GM19351 (cell line): ENCODE results near the gene DPP7.
A peak's percentile ranks its signal among the peaks of the same experiment; 100 is the strongest.

Experiments used
- ATAC-seq: cut with Tn5 transposase; IDR thresholded peaks from one replicate; pipeline ENCODE4 v1.9.1; 2021; ENCODE audit warnings: mild to moderate bottlenecking, moderate library complexity; ENCODE audit not compliant: unreplicated experiment

The DPP7 gene

GRCh38 chr9:137114613-137115393 is at the start of gene DPP7:
TSS of gene DPP7 (minus strand) at chr9:137114733. CDS start at chr9:137114713, 20 bp downstream.
- ATAC-seq: peak; percentile 76

- ATAC-seq: no peak
Observed at GRCh38 chr9:137163805-137164204, 49.3 kb upstream of the DPP7 start.

GRCh38 chr9:137163365-137163715 is 48.8 kb upstream of the DPP7 start:
- no peak for ATAC-seq

DNA sequence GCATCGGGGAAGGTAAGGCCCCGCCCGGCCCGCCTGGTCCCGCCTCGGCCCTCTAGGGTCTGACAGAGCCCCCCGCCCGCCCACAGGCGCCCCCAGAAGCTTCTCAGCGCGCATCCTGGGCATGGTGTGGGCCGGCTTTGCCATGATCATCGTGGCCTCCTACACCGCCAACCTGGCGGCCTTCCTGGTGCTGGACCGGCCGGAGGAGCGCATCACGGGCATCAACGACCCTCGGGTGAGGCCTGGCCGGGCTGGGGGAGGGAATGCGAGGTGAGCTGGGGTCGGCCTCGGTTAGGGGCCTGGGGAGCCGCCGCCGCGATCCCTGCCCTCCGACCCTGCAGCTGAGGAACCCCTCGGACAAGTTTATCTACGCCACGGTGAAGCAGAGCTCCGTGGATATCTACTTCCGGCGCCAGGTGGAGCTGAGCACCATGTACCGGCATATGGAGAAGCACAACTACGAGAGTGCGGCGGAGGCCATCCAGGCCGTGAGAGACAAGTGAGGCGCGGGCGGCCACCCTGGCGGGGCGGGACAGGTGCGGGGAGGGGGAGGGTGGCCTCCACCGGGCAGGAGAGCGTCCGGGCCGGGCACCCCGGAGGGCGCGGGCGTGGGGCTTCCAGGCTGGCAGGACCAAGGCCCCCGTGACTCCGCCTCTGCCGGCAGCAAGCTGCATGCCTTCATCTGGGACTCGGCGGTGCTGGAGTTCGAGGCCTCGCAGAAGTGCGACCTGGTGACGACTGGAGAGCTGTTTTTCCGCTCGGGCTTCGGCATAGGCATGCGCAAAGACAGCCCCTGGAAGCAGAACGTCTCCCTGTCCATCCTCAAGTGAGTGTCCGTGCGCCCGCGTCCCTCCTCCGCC is 48.2 kb upstream of the DPP7 start:
- no peak for ATAC-seq

DNA sequence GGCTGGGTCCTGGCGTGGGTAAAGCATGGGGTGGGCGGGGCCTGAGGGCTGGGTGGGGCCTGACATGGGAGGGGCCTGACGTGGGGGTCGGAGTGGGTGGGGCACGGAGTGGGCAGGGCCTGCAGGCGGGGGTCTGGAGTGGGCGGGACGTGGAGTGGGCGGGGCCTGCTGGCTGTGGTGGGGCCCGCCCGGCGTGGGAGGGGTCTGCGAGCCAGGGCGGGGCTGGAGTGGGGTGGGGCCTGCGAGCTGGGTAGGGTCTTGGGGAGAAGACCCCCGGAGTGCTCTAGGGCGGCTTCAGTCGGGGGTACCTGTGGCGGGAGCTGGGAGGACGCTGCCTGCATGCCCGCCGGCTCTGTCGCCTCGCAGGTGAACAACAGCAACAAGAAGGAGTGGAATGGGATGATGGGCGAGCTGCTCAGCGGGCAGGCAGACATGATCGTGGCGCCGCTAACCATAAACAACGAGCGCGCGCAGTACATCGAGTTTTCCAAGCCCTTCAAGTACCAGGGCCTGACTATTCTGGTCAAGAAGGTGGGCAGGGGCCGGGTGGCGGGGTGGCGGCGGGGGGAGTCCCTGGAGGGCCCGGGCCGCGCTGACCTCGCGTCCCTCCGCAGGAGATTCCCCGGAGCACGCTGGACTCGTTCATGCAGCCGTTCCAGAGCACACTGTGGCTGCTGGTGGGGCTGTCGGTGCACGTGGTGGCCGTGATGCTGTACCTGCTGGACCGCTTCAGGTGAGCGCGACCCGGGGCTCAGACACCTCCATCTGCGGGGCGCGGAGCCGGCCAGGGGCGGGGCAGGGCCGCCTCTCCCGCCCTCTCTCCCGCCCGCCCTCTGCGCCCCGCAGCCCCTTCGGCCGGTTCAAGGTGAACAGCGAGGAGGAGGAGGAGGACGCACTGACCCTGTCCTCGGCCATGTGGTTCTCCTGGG is 47.3 kb upstream of the DPP7 start:
- ATAC-seq: no peak

DNA sequence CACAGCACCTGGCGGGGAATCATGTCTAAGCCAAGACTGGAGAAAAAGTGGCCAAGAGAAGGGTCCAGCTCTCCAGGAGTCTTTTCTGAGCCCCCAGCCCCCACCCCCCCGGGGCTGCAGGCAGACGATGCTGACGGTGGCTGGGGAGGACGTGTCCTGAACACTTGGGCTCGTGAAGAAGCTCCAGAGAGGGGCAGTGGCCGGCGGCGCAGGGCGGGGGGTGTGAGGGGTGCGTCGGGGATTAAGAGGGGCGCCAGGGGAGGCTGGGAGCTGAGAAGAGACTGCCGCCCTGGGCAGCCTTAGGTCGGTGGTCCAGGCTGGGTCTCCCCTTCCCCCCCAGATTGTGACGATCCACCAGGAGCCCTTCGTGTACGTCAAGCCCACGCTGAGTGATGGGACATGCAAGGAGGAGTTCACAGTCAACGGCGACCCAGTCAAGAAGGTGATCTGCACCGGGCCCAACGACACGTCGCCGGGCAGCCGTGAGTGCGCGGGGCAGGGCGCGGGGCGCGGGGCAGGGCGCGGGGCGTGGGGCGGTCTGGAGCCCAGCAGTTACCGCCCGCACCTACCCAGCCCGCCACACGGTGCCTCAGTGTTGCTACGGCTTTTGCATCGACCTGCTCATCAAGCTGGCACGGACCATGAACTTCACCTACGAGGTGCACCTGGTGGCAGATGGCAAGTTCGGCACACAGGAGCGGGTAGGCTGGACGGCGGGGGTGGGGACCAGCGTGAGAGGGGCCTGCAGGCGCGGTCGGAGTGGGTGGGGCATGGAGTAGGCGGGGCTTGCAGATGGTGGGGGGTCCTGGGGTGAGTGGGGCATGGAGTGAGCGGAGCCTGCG is 46.4 kb upstream of the DPP7 start:
- ATAC-seq: no peak

DNA sequence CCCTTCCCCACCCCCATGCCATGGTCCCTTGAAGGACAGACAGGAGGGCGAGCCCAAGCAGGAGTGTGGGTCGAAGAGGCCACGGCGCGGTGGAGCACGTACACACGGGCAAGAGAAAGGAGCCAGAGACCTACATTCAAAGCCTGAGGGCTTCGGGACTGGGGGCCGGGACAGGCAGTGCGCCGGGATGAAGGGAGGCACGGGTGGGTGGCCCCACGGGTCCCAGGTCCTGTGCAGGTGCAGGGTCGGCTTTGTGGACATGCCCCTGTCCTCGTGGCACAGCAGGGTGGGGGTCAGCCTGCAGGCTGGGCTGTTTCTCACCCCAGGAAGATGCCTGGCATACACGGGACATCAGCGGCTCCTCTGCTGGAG is 45.5 kb upstream of the DPP7 start:
- ATAC-seq: no peak

- no peak for ATAC-seq
Observed at GRCh38 chr9:137159105-137160053, 44.8 kb upstream of the DPP7 start.

DNA sequence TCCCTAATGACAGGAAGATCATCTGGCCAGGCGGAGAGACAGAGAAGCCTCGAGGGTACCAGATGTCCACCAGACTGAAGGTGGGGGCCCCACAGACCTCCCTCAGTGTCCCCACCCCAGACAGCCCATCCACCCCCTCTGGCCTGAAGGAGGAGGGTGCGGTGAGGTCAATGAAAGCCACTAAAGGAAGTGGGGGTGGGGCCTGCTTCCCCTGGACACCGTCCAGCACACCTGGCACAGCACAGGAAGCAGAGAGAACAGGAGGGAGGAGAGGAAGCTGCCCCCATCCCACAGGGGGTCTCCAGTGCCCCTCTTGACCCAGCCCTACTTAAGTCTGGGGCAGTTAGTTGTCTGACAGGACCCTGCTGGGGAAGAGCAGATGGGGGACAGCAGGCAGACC is 44.1 kb upstream of the DPP7 start:
- no peak for ATAC-seq

GRCh38 chr9:137157618-137158415 is 43.3 kb upstream of the DPP7 start:
- no peak for ATAC-seq

GRCh38 chr9:137156567-137157375 is 42.2 kb upstream of the DPP7 start:
- no peak for ATAC-seq

DNA sequence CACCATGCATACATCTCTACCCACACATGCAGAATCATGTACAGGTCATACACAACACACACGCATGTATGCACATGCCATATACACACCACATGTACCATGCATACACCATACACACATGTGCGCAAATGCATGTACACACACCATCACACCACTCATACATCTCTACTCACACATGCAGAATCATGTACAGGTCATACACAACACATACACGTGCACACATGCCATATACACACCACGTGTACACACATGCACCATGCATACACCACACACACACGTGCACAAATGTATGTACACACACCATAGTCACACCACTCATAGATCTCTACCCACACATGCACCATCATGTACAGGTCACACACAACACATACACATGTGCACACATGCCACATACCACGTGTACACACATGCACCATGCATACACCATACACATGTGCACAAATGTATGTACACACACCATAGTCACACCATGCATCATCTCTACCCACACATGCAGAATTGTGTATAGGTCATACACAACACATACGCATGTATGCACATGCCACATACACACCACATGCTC is 38.4 kb upstream of the DPP7 start:
- no peak for ATAC-seq

DNA sequence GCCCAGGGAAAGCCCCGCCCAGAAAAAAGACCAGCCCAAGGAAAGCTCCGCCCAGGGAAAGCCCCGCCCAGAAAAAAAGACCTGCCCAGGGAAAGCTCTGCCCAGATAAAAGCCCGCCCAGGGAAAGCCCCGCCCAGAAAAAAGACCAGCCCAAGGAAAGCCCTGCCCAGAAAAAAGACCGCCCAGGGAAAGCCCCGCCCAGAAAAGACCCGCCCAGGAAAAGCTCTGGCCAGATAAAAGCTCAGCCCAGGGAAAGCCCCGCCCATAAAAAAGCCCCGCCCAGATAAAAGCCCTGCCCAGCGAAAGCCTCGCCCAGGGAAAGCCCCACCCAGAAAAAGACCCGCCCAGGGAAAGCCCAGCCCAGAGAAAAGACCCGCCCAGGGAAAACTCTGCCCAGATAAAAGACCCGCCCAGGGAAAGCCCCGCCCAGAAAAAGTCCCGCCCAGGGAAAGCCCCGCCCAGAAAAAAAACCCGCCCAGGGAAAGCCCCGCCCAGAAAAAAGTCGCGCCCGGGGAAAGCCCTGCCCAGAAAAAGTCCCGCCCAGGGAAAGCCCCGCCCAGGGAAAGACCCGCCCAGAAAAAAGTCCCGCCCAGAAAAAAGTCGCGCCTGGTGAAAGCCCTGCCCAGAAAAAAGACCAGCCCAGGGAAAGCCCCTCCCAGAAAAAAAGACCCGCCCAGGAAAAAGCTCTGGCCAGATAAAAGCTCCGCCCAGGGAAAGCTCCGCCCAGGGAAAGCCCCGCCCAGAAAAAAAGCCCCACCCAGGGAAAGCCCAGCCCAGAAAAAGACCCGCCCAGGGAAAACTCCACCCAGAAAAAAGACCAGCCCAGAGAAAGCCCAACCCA is 36.3 kb upstream of the DPP7 start:
- peak; percentile 45 for ATAC-seq

- ATAC-seq: peak; percentile 19
Observed at GRCh38 chr9:137149942-137150616, 35.5 kb upstream of the DPP7 start.

DNA sequence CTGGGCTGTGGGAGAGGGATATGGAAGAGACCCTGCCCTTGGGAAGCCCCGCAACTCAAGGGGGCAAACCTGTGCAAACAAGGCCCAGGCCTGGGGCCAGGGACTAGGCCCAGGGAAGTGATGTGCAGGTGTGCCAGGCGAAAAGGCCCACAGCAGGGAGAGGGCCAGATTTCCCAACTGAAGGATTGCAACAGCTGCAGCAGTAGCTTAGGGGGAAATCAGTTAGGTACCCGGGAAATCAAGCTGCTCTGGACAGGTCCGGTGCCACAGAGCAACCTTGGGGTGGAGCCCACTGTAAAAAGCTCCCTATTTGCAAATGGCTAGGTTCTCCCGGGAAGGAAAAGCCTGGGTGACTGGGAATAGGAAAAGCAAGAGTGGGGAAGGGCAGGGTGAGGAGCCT is 34.8 kb upstream of the DPP7 start:
- ATAC-seq: no peak

GRCh38 chr9:137148661-137149060 is 34.1 kb upstream of the DPP7 start:
- ATAC-seq: no peak
